NCI-H187 (cell line): Measurements from ENCODE around the gene DDHD1.
"Not testable (repeated sequence)": the region's sequence is repeated elsewhere in the genome, so short reads cannot be mapped to it uniquely, and the experiment has no call there.

ENCODE experiments used
- DNase-seq, 2 experiments: peaks; one replicate each; lab custom pipeline; 2025; lab: John Stamatoyannopoulos, UW

DDHD1 gene

DNA sequence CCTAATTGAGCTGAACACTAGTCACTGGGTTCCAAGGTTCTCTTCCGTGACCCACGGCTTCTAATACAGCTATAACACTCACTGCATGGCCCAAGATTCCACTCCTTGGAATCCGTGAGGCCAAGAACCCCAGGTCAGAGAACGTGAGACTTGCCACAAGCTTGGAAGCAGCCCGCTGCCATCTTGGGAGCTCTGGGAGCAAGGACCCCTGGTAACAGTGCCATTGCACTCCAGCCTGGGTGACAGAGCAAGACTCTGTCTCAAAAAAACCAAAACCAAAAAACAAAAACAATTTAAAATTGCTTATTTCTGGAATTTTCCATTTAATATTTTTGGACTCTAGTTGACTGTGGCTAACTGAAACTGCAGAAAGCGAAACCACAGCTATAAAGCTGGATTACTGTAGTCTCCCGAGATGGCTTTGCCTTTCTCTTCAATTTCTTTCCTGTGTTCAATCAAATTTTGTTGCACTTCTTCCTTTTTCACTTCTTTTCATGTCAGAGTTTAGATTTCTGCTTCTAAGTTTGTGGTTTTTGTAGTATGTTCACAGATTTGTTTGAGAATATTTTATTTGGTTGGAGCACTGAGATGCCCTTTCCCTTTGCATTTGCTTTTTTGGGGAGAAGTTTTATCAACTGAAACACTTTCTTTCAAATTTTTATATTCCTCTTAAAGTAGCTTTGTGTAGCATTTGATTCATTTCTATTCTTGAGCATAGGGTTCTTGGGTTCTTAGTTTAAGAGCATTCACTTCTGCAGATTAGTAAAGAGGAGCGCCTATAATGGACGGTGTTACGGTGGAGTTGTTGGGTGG, 44.6 kb downstream of the DDHD1 start:
- DNase-seq: no peak

DNA sequence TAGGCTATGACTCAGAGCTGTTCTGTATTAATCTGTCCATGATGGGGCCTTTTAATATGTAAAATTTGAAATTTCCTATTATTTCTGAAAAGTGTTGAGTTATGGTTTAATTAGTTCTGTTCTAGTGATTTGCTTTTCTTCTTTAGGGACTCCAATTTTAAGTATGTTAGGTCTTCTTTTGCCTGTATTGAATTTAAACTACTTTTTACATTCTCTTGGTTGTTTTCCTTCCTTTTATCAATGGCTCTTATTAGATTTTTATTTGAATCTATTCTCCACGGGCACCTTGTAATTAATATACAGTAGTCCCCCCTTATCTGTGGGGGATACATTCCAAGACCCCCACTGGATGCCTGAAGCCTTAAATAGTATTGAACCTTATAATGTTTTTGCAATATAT, 46.4 kb downstream of the DDHD1 start:
- no peak for DNase-seq

DNA sequence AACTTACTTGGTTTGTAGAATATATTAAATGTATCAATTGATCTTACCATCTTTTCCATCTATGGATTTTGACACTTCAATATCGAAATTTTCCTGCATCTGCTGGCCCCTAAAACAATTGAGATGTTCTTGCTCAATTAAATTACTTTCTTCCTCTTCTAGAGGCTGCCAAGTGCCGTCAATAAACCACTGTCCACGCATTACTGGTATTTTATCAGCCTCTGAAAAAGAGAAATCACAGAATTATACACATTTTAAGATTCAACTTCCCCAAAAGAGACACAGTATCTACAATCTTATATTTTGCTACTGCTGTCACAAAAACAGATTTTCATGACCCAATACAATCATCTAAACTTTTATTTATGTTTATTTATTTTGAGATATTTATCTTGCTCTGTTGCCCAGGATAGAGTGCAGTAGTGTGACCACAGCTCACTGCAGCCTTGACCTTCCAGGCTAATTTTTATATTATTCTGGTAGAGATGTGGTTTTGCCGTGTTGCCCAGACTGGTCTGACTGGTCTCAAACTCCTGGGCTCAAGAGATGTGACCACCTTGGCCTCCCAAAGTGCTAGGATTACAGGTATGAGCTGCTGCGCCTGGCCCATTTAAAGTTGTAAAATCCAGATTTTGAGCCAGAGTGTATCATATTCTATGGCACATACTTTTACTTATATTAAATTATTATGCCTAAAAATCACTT, 49.3 kb downstream of the DDHD1 start:
- DNase-seq: no peak

DNA sequence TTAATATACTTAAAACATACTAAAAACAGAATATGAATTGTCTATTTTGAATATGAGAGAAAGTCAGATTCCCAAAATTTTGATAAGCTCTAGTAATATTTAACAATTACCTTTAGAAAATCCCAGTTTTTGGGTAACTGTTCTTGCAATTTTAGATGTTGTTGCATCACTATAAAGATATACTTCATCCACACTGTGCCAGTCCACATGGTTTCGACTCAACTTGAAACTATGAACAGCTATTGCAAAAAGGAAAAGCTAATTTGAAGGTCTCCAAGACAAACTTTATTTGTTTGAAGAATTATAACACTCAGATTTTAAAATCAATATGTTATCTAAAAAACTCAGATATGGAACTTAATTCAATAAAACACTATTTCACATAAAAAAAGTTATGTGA, 59.9 kb downstream of the DDHD1 start:
- DNase-seq: no peak

DNA sequence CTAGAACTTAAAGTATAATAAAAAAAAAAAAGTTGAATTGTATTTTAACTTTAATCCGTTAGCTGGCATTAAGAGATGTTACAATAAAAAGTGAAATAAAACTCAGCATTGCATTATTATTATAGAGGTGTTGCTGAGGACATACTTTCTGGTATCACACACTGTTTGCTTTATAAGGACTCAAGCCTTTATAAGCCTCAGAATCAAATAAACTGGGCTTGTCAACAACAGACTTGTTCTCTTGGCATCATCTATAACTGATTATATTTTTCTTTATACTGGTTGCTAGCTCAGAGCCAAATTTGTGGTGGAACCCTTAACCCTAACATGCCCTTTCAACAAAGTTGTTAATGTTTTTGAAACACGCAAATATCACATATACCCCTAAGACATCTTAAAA, 62.3 kb downstream of the DDHD1 start:
- no peak for DNase-seq

DNA sequence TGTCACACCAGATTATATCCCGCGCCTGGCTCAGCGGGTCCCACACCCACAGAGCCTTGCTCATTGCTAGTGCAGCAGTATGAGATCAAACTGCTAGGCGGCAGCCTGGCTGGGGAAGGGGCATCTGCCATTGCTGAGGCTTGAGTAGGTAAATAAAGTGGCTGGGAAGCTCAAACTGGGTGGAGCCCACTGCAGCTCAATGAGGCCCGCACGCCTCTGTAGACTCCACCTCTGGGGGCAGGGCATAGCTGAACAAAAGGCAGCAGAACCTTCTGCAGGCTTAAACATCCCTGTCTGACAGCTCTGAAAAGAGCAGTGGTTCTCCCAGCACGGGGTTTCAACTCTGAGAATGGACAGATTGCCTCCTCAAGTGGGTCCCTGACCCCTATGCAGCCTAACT, 68.2 kb downstream of the DDHD1 start:
- DNase-seq: not testable (repeated sequence)

DNA sequence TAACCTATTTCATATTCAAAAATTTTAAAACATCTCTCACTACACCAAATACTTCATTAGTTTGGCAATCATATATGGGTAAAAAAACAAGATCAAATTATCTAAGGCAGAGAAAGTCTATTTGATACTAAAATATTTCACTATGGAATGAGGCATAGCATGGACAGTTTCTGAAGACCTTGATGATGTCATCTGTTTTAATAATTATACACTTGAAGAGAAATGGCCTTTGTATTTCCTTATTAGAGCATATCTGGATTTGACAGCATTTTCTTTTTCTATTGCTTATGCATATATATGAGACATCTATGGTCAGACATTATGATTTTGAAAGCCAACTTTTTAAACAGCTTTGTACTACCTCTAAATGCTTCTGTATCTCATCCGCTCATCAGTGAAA, 88.6 kb downstream of the DDHD1 start:
- DNase-seq: no peak

DNA sequence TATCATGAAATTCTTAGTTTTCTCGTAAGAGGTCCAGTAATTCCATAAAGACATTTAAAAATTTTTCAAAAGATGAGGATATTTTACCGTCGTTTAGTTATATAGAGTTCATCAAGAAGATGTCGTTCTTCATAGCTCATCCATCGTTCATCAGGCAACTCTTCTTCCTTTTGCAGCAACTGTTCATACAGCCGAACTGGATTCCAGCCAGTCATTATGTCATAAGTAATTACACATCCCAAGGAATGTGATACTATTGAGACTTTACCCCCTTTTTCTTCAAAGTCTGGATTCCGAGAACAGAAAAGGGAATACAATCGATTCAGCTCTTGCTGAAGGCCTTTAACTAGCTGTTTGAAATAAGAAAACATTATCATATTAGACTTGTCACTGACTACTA, 90.3 kb downstream of the DDHD1 start:
- DNase-seq: no peak

DNA sequence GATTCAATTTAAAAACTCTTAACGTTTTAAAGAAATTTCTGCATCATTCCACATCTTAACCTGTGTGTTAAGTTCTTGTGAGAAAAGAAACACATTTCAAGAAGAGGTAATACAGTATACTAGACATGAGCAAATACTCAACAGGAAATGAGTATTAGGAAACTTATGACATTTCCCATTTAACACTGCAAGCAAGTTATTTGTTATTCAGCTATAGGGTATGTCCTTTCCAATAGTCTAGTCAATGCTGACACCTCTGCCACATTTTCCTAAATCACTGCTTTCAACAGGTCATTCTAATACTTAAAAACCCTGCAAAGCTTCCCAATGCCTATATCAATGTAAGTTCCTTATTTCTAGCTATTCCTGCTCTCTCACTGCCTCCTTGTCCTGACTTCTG, 93.1 kb downstream of the DDHD1 start:
- DNase-seq: no peak

DNA sequence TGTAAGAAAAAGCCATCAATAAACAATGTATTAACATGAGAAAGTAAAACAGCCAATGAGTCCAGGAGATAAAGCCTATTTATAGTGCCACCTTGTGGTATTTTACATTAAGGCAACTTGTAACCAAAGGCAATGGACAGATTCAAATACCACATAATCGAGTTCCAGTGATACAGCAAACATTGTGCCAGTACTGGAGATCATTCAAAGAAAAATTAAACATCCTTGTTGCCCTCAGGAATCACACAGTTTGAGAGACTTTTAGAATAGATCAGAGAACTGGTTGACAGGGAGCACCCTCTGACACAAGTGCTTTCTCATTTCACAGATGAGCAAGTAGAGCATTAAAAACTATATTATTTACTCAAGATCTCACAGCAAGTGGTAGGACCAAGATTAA, 98.1 kb downstream of the DDHD1 start:
- peak in 1 of 2 experiments; percentile 5 for DNase-seq

DNA sequence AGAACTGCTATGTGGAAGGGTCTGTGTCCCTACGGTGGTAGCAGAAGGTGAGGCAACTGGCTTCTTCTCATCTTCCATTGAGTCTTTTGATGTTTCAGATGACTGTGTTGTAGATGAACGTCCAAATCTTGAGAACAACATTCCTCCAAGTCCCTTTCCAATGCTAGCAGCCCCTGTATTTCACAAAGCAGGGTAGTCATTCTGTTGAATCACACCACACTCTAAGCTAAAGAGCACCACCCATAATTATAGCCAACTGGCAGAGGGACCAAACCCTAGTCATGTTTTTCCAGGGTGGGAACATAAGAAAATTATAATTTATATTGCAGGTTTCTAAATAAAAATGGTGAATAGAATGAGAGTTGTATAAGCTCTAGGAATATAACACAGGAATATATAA, 98.7 kb downstream of the DDHD1 start:
- no peak for DNase-seq

DNA sequence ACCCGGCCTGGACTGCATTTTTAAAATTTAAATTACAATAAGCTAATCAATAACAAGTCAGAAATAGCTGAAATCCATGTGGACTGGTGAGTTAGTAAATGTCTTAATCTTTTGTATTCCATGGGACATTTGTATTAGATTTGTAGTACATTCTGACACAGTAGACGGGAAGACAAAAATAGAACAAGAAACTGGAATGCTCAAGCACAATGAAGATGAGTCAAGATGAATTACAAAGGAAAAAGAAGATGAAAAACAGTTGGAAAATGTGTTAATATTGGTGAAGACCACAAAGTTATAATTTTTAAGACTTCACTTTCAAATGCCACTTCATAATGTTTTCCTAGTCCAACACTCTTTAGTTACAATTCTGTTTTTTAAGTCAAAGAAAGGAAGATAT, 104.5 kb downstream of the DDHD1 start:
- DNase-seq: no peak

DNA sequence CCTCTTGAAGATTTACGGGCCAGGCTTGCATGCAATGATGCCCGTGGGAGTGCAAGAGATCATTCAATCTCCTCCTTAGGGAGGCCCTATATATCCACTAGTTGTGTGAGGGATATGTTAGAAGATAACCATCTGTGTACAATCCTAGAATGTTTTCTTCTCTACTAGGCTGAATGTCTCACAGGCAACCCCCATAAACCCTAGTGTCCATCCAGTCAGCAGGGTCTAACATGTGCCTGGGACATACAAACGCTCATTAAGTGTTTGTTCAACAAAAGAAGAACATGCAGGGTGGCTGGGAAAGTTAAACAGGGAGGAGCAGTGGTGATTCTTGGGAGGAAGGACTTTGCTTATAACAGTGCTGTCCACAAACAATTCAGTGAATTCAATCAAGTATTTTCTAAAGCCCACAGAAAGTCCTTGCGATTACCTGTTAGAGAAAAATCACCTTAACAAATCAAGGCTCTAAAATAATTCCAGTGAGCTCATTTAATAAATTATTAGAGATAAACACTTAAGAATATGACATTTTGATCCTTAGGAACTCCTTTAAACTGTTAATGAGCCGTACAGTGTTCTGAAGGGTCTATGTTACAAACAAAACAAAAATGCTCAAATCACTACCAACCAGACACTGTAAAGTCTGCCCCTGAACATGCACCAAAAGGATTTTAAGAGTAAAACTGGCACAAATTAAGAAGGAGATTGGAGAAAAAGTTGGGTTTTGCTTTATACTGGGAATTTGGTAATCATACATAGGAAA, 105.6 kb downstream of the DDHD1 start:
- DNase-seq: no peak

DNA sequence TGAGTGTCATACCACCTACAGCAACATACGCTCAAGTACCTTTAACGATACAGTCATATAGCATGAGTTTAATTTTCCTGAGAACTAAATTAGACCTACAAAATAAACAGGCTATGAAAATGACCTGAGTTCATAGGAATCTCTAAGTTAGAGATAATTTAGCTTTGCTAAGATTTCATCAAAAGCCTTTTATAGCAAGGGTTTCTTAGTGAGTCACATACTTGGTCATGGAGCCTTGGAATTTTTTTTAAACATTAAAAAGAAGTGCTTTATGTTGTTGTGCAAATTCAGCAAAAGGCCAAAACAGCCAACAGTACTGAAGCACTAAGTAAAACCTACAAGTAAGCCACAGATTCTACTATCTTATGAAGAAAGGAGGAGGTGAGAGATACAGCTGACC, 108.6 kb downstream of the DDHD1 start:
- no peak for DNase-seq

DNA sequence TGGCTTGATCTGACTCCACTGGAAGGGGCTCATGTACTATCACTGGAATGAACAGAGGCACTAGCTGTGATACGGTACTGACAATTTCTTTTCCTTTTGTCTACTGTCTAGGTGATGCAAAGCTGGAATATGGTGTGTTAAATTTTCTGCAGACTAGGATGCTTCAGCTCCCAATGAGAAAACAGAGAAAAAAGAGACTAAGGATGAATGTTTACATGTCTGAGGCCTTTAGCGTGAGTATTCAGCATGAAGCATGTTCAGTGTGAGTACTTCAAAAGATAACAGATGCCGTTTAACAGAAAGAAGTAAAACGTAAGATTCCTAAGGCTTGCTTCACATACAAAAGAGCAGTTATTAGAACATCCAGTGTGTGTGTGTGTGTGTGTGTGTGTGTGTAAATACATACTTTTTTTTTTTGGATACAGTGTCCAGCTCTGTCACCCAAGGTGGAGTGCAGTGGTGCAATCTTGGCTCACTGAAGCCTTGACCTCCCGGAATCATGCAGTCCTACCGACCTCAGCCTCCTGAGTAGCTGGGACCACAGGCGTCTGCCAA, 110.0 kb downstream of the DDHD1 start:
- DNase-seq: no peak

DNA sequence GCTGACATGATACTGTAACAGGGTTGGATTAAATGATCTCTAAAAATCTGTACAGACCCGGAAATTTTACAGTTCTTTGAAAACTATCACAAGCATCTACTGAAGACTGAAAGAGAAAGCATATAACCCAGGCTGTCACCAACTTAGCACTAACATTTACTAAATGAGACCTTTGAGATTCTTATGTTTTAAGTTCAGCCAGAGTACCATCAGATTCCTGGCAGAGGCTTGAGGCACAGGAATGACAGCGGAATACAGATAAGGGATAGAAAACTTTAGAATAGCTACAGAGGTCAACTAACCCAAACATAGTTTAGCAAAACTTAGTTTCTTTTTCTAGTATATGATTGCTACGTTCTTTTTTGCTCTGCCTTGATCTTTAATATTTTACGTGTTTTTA, 110.6 kb downstream of the DDHD1 start:
- no peak for DNase-seq

DNA sequence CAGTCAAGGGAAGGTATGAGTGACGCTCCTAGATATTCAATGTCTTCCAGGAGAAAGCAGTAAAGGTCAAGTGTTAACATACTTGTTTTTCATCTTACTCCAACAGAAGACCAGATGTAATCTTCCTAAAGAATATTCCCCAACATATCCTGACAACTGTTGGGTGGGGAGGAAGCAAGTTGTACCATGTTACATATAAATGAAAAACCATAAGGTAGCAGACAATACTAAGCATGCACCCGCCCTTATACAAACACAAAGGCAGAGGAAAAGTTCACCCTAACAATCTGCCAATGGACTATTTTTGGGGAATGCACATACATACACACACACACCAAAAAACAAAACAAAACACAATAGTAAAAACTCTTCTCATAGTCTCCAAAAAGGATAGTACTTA, 112.1 kb downstream of the DDHD1 start:
- DNase-seq: no peak

DNA sequence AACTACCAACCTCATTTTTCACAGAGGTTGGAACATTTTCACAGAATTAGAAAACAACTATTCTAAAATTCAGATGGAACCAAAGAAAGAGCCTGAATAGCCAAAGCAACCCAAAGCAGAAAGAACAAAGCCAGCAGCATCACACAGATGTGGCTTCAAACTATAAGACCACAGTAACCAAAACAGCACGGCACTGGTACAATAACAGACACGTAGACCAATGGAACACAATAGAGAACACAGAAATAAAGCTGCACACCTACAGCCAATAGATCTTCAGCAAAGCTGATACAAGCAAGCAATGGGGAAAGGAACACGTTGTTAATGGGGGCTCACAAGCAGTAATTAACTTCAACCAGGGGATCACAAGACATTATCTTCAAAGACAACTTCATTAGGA, 114.5 kb downstream of the DDHD1 start:
- DNase-seq: no peak

DNA sequence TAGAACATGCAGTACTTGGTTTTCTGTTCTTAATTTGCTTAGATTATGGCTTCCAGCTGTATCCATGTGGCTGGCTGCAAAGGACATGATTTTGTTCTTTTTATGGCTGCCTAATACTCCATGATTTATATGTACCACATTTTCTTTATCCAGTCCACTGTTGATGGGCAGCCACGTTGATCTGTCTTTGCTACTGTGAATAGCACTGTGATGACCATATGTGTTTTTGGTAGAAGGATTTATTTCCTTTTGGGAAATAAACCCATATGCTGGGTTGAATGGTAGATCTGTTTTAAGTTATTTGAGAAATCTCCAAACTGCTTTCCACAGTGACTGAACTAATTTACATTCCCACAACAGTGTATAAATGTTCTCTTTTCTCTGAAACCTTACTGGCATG, 116.1 kb downstream of the DDHD1 start:
- no peak for DNase-seq

DNA sequence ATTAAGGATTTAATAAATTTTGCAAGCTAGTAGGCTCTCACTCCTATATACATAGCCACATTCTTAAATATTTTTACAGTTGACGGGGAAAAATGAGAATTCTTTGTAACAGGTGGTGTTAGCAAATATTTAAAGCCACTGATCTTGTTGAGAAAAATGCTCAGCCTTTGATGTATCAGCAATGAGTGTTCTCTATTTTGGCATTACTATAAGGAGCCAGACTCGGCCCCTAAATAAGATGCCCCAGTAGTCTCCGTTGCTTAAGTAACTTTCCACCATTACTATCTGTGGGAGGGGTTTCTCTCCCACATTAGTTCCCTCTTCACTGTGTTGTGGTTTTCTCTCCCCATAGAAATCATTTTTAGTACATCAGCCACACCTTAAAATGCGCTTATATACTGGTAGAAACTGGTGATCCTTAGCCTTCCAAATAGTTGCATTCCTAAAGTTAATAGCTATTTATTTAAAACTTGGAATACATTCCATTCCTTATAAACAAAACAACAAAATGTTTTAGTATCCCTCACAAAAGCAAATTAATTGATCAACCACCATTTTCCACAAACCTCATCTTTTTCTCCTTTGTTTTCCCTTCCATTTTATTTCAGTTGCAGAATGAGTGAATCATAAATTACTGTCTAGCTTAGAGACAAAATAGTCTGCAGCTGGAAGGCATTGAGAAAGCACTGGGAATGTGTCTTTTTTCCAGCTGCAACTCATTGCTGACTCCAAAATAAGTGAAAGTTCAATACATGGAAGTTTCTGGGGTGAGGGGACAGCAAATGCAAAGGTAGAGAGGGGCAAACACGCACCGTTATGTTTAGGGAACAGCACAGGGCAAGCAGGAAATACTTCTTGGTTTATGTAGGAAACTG, 117.5 kb downstream of the DDHD1 start:
- DNase-seq: no peak

DNA sequence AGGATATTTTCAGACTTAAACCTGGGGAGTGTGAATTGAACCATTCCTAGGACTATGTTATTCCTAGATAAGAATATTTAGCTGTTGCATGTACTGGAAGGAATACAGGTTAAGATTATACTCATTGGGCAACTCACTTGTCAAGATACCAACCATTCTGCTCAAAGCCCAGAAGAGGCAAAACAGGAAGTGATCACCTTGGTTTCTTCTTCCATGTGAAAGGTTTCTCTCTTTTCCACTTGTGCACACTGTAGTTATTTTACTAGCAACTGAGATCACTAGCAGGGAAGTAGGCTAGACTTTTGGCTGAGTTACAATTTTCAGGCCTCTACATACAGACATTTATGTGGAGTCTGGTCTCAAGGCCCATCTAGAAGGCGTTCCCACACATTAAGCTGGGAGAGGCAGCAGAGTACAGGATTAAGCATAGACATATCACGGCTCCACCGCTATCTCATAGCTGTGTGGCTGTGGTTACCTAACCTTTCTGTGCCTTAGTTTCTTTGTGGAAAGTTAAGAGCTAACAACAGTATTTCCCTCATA, 118.4 kb downstream of the DDHD1 start:
- DNase-seq: no peak
